MG63 (cell line): Measurements from ENCODE around the gene SLC5A2. TPM values are rescaled to one million over a fixed set of nuclear protein-coding genes. Genes with fewer than 3 reads are reported as not detected.
"Not testable (repeated sequence)": the region's sequence is repeated elsewhere in the genome, so short reads cannot be mapped to it uniquely, and the experiment has no call there.

Experiments
- DNase-seq: peaks from one replicate; pipeline ENCODE4 v3.0.0-alpha.2; 2020
- H3K27me3 ChIP-seq: fragments of 250-450 bp; sonication (Bioruptor Pico); 2 replicates; pipeline ENCODE4 v1.5.1; 2020; ENCODE audit warnings: mild to moderate bottlenecking, moderate library complexity
- H3K36me3 ChIP-seq: fragments of 250-450 bp; sonication (Bioruptor Pico); 2 replicates; pipeline ENCODE4 v1.5.1; 2020; ENCODE audit warnings: mild to moderate bottlenecking, moderate library complexity
- H3K4me3 ChIP-seq: fragments of 250-450 bp; sonication (Bioruptor Pico); 2 replicates; pipeline ENCODE4 v1.5.1; 2020; ENCODE audit warnings: mild to moderate bottlenecking, moderate library complexity
- H3K9me3 ChIP-seq: fragments of 250-450 bp; sonication (Bioruptor Pico); 2 replicates; pipeline ENCODE4 v1.5.1; 2020; ENCODE audit warnings: mild to moderate bottlenecking, moderate library complexity
- total RNA-seq: library from RNA; depleted of rRNA; stranded (reverse); fragments of >200 nt; shearing (Covaris generic); gene quantifications from 2 replicates; pipeline ENCODE4 v1.2.3, GENCODE V29; 2014; ENCODE audit warnings: low replicate concordance; rRNA removed

SLC5A2 gene
- total RNA-seq = not detected in 2 replicates

DNA sequence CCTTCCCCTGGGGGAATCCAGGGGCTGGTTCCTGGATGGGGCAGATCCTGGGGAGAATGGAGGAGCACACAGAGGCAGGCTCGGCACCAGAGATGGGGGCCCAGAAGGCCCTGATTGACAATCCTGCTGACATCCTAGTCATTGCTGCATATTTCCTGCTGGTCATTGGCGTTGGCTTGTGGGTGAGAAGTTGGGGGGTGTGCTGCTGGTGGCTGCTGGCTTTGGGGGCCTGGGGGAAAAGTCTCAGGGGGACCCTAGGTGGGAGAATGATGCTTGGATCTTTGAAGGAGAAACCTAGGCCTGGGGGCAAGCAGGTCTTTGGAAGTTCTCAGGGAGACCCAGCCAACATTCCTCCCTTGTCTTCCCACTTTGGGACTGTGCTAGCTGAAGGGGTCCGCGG, at the start of gene SLC5A2:
Gene SLC5A2 (plus strand): TSS at position 43 of the 400 bp plus-strand sequence. CDS start 14 bp downstream, at position 57.
- H3K36me3 ChIP-seq = peaks cover 1% of the 10 kb centered on the region
- no peaks in the 10 kb centered on the region for H3K9me3 ChIP-seq
- peaks cover 5% of the 10 kb centered on the region; the same call in 1 of the 2 replicates for H3K27me3 ChIP-seq
- DNase-seq = no peak
- no peak within 1 kb of the TSS for H3K4me3 ChIP-seq

DNA sequence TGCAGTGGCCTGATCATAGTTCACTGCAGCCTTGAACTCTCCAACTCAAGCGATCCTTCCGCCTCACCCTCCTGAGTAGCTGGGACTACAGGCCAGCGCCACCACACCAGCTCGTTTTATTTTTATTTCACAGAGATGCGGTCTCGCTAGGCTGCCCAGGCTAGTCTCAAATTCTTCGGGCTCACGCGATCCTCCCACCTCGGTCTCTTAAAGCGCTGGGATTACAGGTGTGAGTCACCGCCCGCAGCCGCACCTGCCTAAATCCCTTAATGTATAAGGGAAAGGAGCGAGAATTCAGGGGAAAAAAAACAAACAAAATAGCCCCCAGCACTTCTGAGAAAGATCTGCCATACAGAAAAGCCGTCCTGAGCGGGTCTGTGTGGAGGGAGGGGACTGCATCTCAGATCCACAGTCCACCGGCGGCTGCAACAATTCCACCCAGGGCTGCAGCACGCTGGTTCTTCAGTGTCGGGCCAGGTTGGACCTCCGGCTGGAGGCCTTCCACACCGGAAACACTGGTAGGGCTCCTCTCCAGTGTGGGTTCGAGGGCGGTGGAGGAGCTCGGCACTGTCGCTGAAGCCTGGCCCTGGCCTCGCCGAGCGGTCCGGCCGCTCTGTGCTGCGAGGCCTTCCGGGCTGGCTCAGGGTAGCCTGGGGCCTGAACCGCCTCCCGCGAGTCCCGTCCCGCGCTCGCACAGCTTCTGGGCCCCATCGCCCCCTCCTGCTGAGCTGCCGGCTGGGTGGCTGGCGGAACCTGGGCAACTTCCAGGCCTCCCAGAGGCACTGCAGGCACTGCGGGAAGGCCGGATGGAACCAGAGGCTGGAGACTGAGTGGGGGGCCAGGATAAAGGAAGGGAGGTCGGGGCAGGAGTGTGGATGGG, 47.3 kb upstream of the SLC5A2 start:
- no peaks in the 10 kb centered on the region for H3K9me3 ChIP-seq
- no peak overlapping the region for H3K4me3 ChIP-seq
- no peaks in the 10 kb centered on the region for H3K36me3 ChIP-seq
- DNase-seq = no peak
- no peaks in the 10 kb centered on the region for H3K27me3 ChIP-seq

DNA sequence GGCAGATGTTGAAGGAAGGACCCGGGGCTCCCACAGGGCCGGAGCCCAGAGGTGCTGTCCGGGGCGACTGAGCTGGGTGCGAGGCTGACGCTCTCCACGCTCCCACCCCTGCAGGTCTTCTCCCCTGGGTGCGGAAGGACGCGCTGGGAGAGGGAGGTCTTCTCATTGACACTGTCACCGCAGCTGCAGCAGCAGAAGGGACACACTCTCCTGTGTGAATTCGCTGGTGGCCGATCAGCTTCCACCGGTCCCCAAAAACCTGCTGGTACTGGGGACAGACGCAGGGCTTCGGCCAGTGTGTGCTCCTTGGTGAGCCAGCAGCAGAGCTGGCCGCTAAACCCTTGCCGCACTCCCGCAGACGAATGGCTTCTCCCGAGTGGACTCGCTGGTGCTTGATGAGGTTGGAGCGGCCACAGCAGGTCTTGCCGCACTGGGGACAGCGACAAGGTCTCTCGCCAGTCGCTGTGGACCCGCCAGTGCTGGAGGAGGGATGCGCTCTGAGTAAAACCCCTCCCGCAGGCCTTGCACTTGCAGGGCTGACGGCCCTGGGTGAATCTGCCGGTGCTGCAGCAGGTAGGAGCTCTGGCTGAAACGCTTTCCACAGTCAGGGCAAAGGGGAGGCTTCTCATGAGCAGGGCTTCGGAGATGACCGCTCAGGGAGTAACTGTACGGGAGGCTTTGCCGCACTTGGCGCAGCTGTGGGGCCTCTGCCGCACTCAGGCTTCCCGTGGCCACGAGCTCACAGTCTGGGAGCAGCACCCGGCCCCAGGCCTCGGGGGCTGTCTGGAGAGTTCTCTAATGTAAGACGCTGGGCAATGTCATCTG, 46.5 kb upstream of the SLC5A2 start:
- Histone ChIP-seq H3K9me3 (no peaks in the 10 kb centered on the region), H3K27me3 (no peaks in the 10 kb centered on the region), H3K4me3 (no peak overlapping the region), H3K36me3 (no peaks in the 10 kb centered on the region)
- no peak for DNase-seq

DNA sequence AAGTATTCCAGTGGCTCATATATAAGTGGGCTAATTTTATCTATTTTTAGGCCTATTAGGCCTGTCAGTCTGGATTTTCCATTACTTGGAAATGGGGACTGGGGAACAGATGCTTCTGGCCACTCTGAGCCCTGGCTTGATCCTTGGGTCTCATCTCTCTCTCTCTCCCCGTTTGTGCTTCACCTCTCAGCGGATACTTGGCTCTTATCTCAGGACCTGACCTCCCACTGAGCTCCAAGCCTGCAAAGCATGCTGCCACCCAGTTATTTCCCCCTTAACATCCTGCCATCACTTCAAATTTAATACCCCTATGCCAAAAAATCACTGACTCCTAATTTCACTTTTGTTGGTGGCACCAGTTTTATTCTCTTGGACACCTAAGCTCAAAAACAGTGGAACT, 44.5 kb upstream of the SLC5A2 start:
- Histone ChIP-seq H3K9me3 (no peaks in the 10 kb centered on the region), H3K27me3 (no peaks in the 10 kb centered on the region), H3K36me3 (no peaks in the 10 kb centered on the region), H3K4me3 (no peak overlapping the region)
- no peak for DNase-seq

GRCh38 chr16:31439023-31439422, 43.9 kb upstream of the SLC5A2 start:
- not testable (repeated sequence) for DNase-seq, H3K9me3 ChIP-seq, H3K27me3 ChIP-seq, H3K36me3 ChIP-seq, H3K4me3 ChIP-seq

GRCh38 chr16:31439519-31439918, 43.4 kb upstream of the SLC5A2 start:
- Histone ChIP-seq H3K36me3 (no peaks in the 10 kb centered on the region), H3K9me3 (no peaks in the 10 kb centered on the region), H3K4me3 (no peak overlapping the region), H3K27me3 (no peaks in the 10 kb centered on the region)
- DNase-seq = no peak

DNA sequence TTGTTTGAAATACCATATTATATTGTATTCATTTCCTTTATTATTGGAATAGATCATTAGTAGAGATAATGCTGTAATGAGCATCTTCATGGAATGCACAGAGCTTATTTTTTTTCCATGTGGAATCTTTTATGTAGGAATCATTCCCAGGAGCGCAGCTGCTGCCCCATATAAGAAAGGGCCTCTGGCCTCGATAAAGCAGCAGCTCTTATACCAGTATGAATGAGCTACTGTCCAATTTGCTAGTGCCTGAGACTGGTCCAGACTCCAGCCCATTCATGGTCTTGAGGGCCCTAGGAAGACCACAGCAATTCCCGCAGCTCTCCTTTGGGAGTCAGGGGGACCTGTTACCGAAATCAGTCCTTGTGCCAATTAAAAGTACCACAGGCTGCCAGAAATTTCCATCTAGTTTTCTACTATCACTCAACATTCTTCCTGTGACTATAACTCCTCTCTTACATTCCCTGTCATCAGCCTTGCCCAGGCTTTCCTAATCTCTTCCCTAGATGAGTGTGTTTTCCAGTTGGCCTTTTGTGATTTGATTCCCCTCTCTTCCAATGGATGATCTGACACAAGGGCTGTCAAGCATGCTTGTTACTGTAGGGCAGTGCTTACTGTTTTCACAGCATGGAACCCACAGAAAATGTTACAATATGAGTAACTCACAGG, 42.3 kb upstream of the SLC5A2 start:
- DNase-seq = no peak
- Histone ChIP-seq H3K36me3 (no peaks in the 10 kb centered on the region), H3K4me3 (no peak overlapping the region), H3K9me3 (no peaks in the 10 kb centered on the region), H3K27me3 (no peaks in the 10 kb centered on the region)

DNA sequence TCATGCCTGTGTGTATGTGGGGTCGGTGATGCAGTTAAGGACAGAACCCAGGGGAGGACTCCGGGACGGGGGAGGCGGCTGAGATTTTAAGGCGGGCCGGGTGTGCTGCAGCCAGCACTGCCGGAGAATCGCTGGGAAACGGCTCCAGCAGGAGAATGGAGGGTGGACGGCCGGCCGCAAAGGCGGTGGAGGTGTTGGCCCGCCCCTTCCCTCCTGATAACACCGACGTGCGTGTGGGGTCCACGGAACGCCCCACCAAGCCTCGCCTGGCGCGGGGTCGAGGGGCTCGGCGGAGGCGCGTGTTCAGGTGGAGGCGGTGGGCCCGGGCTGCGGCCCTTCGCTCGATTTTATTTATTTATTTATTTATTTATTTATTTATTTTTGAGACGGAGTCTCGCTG, 41.0 kb upstream of the SLC5A2 start:
- Histone ChIP-seq H3K27me3 (no peaks in the 10 kb centered on the region), H3K4me3 (peak overlapping the region; percentile 66; the same call in 1 of the 2 replicates), H3K9me3 (no peaks in the 10 kb centered on the region), H3K36me3 (no peaks in the 10 kb centered on the region)
- DNase-seq = no peak

- not testable (repeated sequence) for DNase-seq, H3K36me3 ChIP-seq, H3K27me3 ChIP-seq, H3K4me3 ChIP-seq, H3K9me3 ChIP-seq
Observed at GRCh38 chr16:31445931-31446330, 37.0 kb upstream of the SLC5A2 start.

GRCh38 chr16:31451201-31451600, 31.7 kb upstream of the SLC5A2 start:
- DNase-seq = no peak
- no peaks in the 10 kb centered on the region for H3K9me3 ChIP-seq
- H3K4me3 ChIP-seq = no peak overlapping the region

DNA sequence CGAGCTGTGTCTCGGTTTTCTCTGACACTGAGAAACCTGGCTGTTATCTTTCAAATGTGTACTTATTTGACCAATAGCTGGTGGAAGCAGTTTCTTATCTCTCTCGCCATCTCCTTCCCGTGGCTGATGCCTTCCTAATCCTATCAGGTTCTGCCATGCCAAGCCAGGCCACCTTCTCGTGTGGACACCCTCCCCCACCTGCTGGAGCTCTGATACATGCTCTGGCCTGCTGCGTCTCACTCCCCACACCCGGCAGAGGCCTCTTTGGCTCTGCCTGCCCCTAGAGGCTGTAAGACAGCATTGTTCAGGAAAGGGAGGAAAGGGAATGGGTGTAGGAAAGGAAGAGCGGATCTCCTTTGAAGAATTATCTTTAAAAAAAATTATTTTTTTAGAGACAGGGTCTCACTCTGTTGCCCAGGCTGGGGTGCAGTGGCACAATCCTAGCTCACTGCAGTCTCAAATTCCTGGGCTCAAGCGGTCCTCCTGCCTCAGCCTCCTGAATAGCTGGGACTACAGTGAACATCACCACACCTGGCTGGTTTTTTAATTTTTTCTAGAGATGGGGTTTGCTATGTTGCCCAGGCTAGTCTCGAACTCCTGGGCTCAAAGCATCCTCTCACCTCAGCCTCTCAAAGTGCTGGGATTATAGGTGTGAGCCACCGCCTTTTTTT, 31.1 kb upstream of the SLC5A2 start:
- H3K9me3 ChIP-seq = no peaks in the 10 kb centered on the region
- peak; percentile 81 for DNase-seq
- H3K27me3 ChIP-seq = no peaks in the 10 kb centered on the region
- H3K4me3 ChIP-seq = no peak overlapping the region
- H3K36me3 ChIP-seq = peaks cover 19% of the 10 kb centered on the region

More at GRCh38 chr16:31451201-31451600, 31.7 kb upstream of the SLC5A2 start:
- Histone ChIP-seq H3K36me3 (peaks cover 14% of the 10 kb centered on the region), H3K27me3 (no peaks in the 10 kb centered on the region)

DNA sequence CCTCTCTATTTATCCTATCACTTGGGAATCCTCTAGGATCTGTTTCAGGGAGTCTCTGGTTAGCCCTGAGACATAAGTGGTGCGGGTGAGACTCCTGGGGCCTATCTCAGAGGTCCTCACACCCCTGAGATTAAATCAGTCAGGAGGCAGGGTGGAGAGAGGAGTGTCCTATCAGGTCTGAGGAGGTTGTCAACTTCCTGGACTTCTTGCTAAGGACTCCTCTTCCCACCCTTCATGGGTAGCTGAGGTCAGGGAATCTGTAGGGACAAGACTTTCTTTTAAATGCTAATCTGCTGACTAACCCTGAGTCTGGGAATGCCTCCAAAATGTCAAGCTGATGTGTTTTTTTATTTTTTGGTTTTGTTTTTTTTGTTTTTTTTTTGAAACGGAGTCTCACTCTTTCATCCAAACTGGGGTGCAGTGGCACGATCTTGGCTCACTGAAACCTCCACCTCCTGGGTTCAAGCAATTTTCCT, 30.3 kb upstream of the SLC5A2 start:
- peak; percentile 77 for DNase-seq
- no peak overlapping the region for H3K4me3 ChIP-seq
- peaks cover 27% of the 10 kb centered on the region for H3K36me3 ChIP-seq
- no peaks in the 10 kb centered on the region for H3K9me3 ChIP-seq
- no peaks in the 10 kb centered on the region for H3K27me3 ChIP-seq

DNA sequence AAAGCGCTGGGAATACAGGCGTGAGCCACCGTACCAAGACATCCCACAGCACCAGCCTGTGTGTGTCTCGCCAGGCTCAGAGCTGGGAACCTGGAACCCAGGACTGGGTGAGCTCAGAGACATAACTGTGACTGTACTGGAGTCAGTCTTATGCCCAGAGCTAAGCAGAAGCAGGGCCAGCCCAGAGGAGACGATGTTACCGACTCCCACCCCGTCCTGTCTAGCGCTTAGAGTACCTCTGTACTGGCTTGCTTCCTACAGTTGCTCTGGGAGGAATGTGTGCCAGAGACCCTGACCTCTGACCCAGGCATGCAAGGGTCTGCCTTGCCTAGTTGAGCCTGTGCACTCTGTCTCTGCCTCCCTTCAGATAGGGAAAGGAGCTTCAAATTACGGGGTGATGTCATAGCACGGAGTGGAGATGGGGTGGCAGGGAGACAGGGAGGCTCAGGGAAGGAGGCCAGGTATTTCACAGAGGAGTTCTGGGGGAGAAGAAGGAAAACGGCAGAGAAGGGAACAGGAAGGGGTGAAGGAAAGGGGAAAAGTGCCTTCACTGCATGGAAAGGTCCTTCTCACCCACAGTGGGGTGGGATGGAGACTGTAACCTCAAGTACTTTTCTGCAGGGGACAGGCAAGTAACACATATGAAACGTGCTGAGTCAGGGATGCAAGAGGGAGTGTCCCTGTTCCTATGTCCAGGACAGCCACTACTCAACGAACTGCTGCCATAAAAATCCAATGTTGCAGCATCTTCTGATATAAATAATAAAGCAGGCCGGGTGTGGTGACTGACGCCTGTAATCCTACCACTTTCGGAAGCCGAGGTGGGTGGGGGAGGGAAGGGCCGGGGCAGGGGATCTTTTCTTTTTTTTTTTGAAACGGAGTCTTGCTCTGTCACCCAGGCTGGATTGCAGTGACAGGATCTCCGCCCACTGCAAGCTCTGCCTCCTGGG, 29.4 kb upstream of the SLC5A2 start:
- peak; percentile 73 for DNase-seq
- H3K4me3 ChIP-seq = no peak overlapping the region
- H3K27me3 ChIP-seq = no peaks in the 10 kb centered on the region

GRCh38 chr16:31455601-31456314, 27.2 kb upstream of the SLC5A2 start:
- Histone ChIP-seq H3K36me3 (peaks cover 36% of the 10 kb centered on the region), H3K4me3 (no peak overlapping the region)
- no peak for DNase-seq

More for the DNA sequence above, 29.4 kb upstream of the SLC5A2 start:
- H3K9me3 ChIP-seq = no peaks in the 10 kb centered on the region
- peaks cover 36% of the 10 kb centered on the region for H3K36me3 ChIP-seq

DNA sequence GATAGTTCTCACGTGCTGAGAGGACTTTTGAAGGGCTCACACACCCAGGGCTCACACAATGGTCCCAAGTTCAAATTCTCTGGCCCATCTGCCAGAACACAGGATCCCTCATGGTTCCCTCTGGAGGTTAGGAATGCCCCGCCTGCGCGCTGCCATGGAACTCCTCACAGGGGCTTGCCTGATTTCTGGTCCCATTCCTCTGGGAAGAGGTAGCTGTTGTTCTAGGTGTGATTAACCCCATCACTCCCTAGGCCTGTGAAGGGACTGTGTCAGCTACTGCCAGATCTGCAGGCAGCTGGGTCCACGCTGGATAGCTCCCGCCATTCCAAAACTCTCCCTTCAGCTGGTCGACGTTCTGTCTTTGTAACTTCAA, 25.9 kb upstream of the SLC5A2 start:
- Histone ChIP-seq H3K27me3 (no peaks in the 10 kb centered on the region), H3K9me3 (no peaks in the 10 kb centered on the region), H3K36me3 (peaks cover 36% of the 10 kb centered on the region), H3K4me3 (peak overlapping the region; percentile 91)
- DNase-seq = no peak

More at GRCh38 chr16:31455601-31456314, 27.2 kb upstream of the SLC5A2 start:
- Histone ChIP-seq H3K9me3 (no peaks in the 10 kb centered on the region), H3K27me3 (no peaks in the 10 kb centered on the region)
